GM18867 (cell line): Measurements from ENCODE around the gene CLASP2.
A peak's percentile ranks its signal among the peaks of the same experiment; 100 is the strongest.
"Not testable (repeated sequence)": the region's sequence is repeated elsewhere in the genome, so short reads cannot be mapped to it uniquely, and the experiment has no call there.

Experiments
- ATAC-seq: cut with Tn5 transposase; IDR thresholded peaks from one replicate; pipeline ENCODE4 v1.9.1; 2021; ENCODE audit warnings: mild to moderate bottlenecking, moderate library complexity; ENCODE audit not compliant: unreplicated experiment

CLASP2 gene

GRCh38 chr3:33690341-33690740 is 27.7 kb downstream of the CLASP2 start:
- ATAC-seq, result no peak

- ATAC-seq, result no peak
Measured at GRCh38 chr3:33687406-33688010, 30.5 kb downstream of the CLASP2 start.

- no peak for ATAC-seq
Measured at GRCh38 chr3:33682770-33683169, 35.3 kb downstream of the CLASP2 start.

- no peak for ATAC-seq
Measured at GRCh38 chr3:33681667-33682066, 36.4 kb downstream of the CLASP2 start.

- no peak for ATAC-seq
Measured at GRCh38 chr3:33678073-33678472, 40.0 kb downstream of the CLASP2 start.

- ATAC-seq, result not testable (repeated sequence)
Measured at GRCh38 chr3:33673436-33673835, 44.6 kb downstream of the CLASP2 start.

GRCh38 chr3:33668618-33669017 is 49.4 kb downstream of the CLASP2 start:
- ATAC-seq, result no peak

GRCh38 chr3:33665294-33665693 is 52.8 kb downstream of the CLASP2 start:
- no peak for ATAC-seq

GRCh38 chr3:33664195-33664594 is 53.9 kb downstream of the CLASP2 start:
- no peak for ATAC-seq

GRCh38 chr3:33663042-33663441 is 55.0 kb downstream of the CLASP2 start:
- ATAC-seq, result no peak

GRCh38 chr3:33659856-33660434 is 58.1 kb downstream of the CLASP2 start:
- ATAC-seq, result no peak

- peak; percentile 69 for ATAC-seq
Measured at GRCh38 chr3:33658991-33659848, 58.8 kb downstream of the CLASP2 start.

- ATAC-seq, result no peak
Measured at GRCh38 chr3:33658621-33658990, 59.4 kb downstream of the CLASP2 start.

GRCh38 chr3:33658039-33658438 is 60.0 kb downstream of the CLASP2 start:
- ATAC-seq, result no peak

GRCh38 chr3:33652736-33653135 is 65.3 kb downstream of the CLASP2 start:
- no peak for ATAC-seq

GRCh38 chr3:33651101-33651500 is 67.0 kb downstream of the CLASP2 start:
- ATAC-seq, result not testable (repeated sequence)

GRCh38 chr3:33650495-33650894 is 67.6 kb downstream of the CLASP2 start:
- no peak for ATAC-seq

- no peak for ATAC-seq
Measured at GRCh38 chr3:33648793-33649192, 69.3 kb downstream of the CLASP2 start.

GRCh38 chr3:33646406-33646805 is 71.6 kb downstream of the CLASP2 start:
- ATAC-seq, result no peak

- ATAC-seq, result no peak
Measured at GRCh38 chr3:33645060-33645647, 72.9 kb downstream of the CLASP2 start.

GRCh38 chr3:33644582-33644981 is 73.5 kb downstream of the CLASP2 start:
- no peak for ATAC-seq

- no peak for ATAC-seq
Measured at GRCh38 chr3:33642806-33643205, 75.2 kb downstream of the CLASP2 start.
